ENCODE data around the gene ERCC1. TPM values are rescaled to one million over a fixed set of nuclear protein-coding genes. Genes with fewer than 3 reads are reported as not detected.
"Not testable (repeated sequence)": the region's sequence is repeated elsewhere in the genome, so short reads cannot be mapped to it uniquely, and the experiment has no call there.

The ERCC1 gene
- total RNA-seq, 2 donors from 2014 or later: 65.0 to 68.4 TPM

GRCh38 chr19:45409557-45409920, 14.2 kb downstream of the ERCC1 start:
- DNase-seq (ENCODE audit: low spot score): no peak
- intact Hi-C loops (cut with DNase I): no loop called here

- intact Hi-C loops (cut with DNase I): no loop called here
- DNase-seq (ENCODE audit: low spot score): no peak
These were observed 14.7 kb downstream of the ERCC1 start for GRCh38 chr19:45408830-45409556.

- intact Hi-C loops (cut with DNase I): no loop called here
- DNase-seq (ENCODE audit: low spot score): no peak
These were observed 15.6 kb downstream of the ERCC1 start for GRCh38 chr19:45408121-45408520.

GRCh38 chr19:45407585-45407984, 16.1 kb downstream of the ERCC1 start:
- DNase-seq (ENCODE audit: low spot score): not testable (repeated sequence)
- intact Hi-C loops (cut with DNase I): loop anchor here in 1 of 2 donors (2.0 kb wide), 1 partner anchor 15 kb away; the partner anchor contains the start of gene ERCC1

- intact Hi-C loops (cut with DNase I): loop anchor here in 1 of 2 donors (2.0 kb wide), 1 partner anchor 16 kb away; the partner anchor contains the start of gene ERCC1
- no peak for DNase-seq (ENCODE audit: low spot score)
These were observed 16.7 kb downstream of the ERCC1 start for GRCh38 chr19:45407091-45407375.

GRCh38 chr19:45406226-45407090, 17.3 kb downstream of the ERCC1 start, which contains the start of gene POLR1G:
Gene POLR1G (plus strand): TSS chr19:45406644. CDS start chr19:45406697, 53 bp downstream.
- DNase-seq (ENCODE audit: low spot score): peak; percentile 92
- intact Hi-C loops (cut with DNase I): loop anchor here in 1 of 2 donors (2.0 kb wide), 1 partner anchor 16 kb away; the partner anchor contains the start of gene ERCC1

GRCh38 chr19:45405435-45406225, 18.1 kb downstream of the ERCC1 start:
- intact Hi-C loops (cut with DNase I): loop anchor here in 1 of 2 donors (2.0 kb wide), 1 partner anchor 17 kb away; the partner anchor contains the start of gene ERCC1
- DNase-seq (ENCODE audit: low spot score): peak; percentile 96

- peak; percentile 94 for DNase-seq (ENCODE audit: low spot score)
- intact Hi-C loops (cut with DNase I): loop anchor here in 1 of 2 donors (5.0 kb wide), 1 partner anchor 372 kb away; no protein-coding TSS in a partner anchor
These were observed 18.9 kb downstream of the ERCC1 start, which contains the start of gene PPP1R13L for GRCh38 chr19:45404557-45405434. Gene PPP1R13L (minus strand): TSS chr19:45405069. CDS start chr19:45398318, 6,751 bp downstream.

- no peak for DNase-seq (ENCODE audit: low spot score)
- intact Hi-C loops (cut with DNase I): loop anchor here in 1 of 2 donors (5.0 kb wide), 1 partner anchor 372 kb away; no protein-coding TSS in a partner anchor
These were observed 19.7 kb downstream of the ERCC1 start for GRCh38 chr19:45403781-45404556.

GRCh38 chr19:45403272-45403671, 20.4 kb downstream of the ERCC1 start:
- no peak for DNase-seq (ENCODE audit: low spot score)
- intact Hi-C loops (cut with DNase I): loop anchor here in 1 of 2 donors (5.0 kb wide), 1 partner anchor 371 kb away; no protein-coding TSS in a partner anchor

- intact Hi-C loops (cut with DNase I): loop anchor here in 1 of 2 donors (5.0 kb wide), 1 partner anchor 370 kb away; no protein-coding TSS in a partner anchor
- DNase-seq (ENCODE audit: low spot score): no peak
These were observed 21.2 kb downstream of the ERCC1 start for GRCh38 chr19:45402298-45403061.

GRCh38 chr19:45401815-45402214, 21.9 kb downstream of the ERCC1 start:
- intact Hi-C loops (cut with DNase I): loop anchor here in 1 of 2 donors (5.0 kb wide), 1 partner anchor 370 kb away; no protein-coding TSS in a partner anchor
- no peak for DNase-seq (ENCODE audit: low spot score)

GRCh38 chr19:45400192-45400591, 23.5 kb downstream of the ERCC1 start:
- intact Hi-C loops (cut with DNase I): loop anchor here in 1 of 2 donors (5.0 kb wide), 1 partner anchor 368 kb away; no protein-coding TSS in a partner anchor
- no peak for DNase-seq (ENCODE audit: low spot score)

GRCh38 chr19:45395821-45396617, 27.7 kb downstream of the ERCC1 start:
- no peak for DNase-seq (ENCODE audit: low spot score)
- intact Hi-C loops (cut with DNase I): no loop called here

- intact Hi-C loops (cut with DNase I): no loop called here
- no peak for DNase-seq (ENCODE audit: low spot score)
These were observed 31.6 kb downstream of the ERCC1 start for GRCh38 chr19:45391871-45392665.

All from posterior vena cava (tissue), 2 donors.